NT2/D1 (cell line): ENCODE measurements around the gene HUNK.
"Not testable (repeated sequence)": the region's sequence is repeated elsewhere in the genome, so short reads cannot be mapped to it uniquely, and the experiment has no call there.

Source experiments
- DNase-seq: peaks from one replicate; pipeline ENCODE4 v3.0.0-alpha.2; 2011; ENCODE audit warnings: low read depth, low spot score
- H3K27me3 ChIP-seq: 2 replicates; pipeline ENCODE4 v1.6.0; 2011; ENCODE audit warnings: mild to moderate bottlenecking; ENCODE audit not compliant: insufficient read length, insufficient read depth
- H3K36me3 ChIP-seq: 2 replicates; pipeline ENCODE4 v1.6.1; 2011; ENCODE audit warnings: mild to moderate bottlenecking, low read length, mixed read lengths; ENCODE audit not compliant: insufficient read depth, insufficient read length
- H3K4me1 ChIP-seq: 2 replicates; pipeline ENCODE4 v1.5.1; 2011; ENCODE audit not compliant: insufficient read depth, insufficient read length
- H3K4me3 ChIP-seq: 2 replicates; pipeline ENCODE4 v1.5.1; 2011; ENCODE audit warnings: low read depth; ENCODE audit not compliant: insufficient read length
- H3K9ac ChIP-seq: 2 replicates; pipeline ENCODE4 v1.6.0; 2011; ENCODE audit warnings: low read depth; ENCODE audit not compliant: insufficient read length
- H3K9me3 ChIP-seq: 2 replicates; pipeline ENCODE4 v1.5.1; 2011; ENCODE audit warnings: mild to moderate bottlenecking, low read length; ENCODE audit not compliant: insufficient read depth
- SUZ12 ChIP-seq: IDR thresholded peaks from 2 replicates; pipeline ENCODE4 v1.6.1; 2011; ENCODE audit not compliant: insufficient read length, insufficient read depth; ENCODE audit errors: extremely low read depth
- YY1 ChIP-seq: IDR thresholded peaks from 2 replicates; pipeline ENCODE4 v1.6.1; 2011; ENCODE audit not compliant: insufficient read length, insufficient read depth
- ZNF274 ChIP-seq: IDR thresholded peaks from 2 replicates; pipeline ENCODE4 v1.6.1; 2011; ENCODE audit warnings: mild to moderate bottlenecking, low read depth, low read length

Gene HUNK

GRCh38 chr21:31946231-31946630 is 73.4 kb downstream of the HUNK start:
- no peaks in the 10 kb centered on the region for H3K27me3 ChIP-seq
- H3K36me3 ChIP-seq: peaks cover 63% of the 10 kb centered on the region
- TF ChIP-seq YY1 (no peak), ZNF274 (no peak), SUZ12 (no peak)
- H3K4me3 ChIP-seq: no peak overlapping the region
- H3K4me1 ChIP-seq: peaks cover 5% of the 10 kb centered on the region
- H3K9me3 ChIP-seq: no peaks in the 10 kb centered on the region
- no peak for DNase-seq
- no peak overlapping the region for H3K9ac ChIP-seq

GRCh38 chr21:31946876-31947550 is 74.2 kb downstream of the HUNK start:
- not testable (repeated sequence) for H3K4me1 ChIP-seq, H3K9ac ChIP-seq, DNase-seq, H3K9me3 ChIP-seq, H3K27me3 ChIP-seq, H3K4me3 ChIP-seq
- H3K36me3 ChIP-seq: peaks cover 67% of the 10 kb centered on the region

GRCh38 chr21:31948676-31949075 is 75.9 kb downstream of the HUNK start:
- Histone ChIP-seq H3K36me3 (peaks cover 60% of the 10 kb centered on the region), H3K9ac (no peak overlapping the region)

GRCh38 chr21:31952828-31953227 is 80.0 kb downstream of the HUNK start:
- H3K36me3 ChIP-seq: peaks cover 58% of the 10 kb centered on the region
- H3K9ac ChIP-seq: no peak overlapping the region
- H3K4me1 ChIP-seq: no peaks in the 10 kb centered on the region
- TF ChIP-seq SUZ12 (no peak), ZNF274 (no peak), YY1 (no peak)
- no peak overlapping the region for H3K4me3 ChIP-seq
- DNase-seq: no peak
- no peaks in the 10 kb centered on the region for H3K27me3 ChIP-seq
- H3K9me3 ChIP-seq: no peaks in the 10 kb centered on the region

More at GRCh38 chr21:31948676-31949075, 75.9 kb downstream of the HUNK start:
- TF ChIP-seq SUZ12 (no peak), YY1 (no peak), ZNF274 (no peak)
- peaks cover 5% of the 10 kb centered on the region for H3K4me1 ChIP-seq
- no peak overlapping the region for H3K4me3 ChIP-seq
- no peak for DNase-seq
- no peaks in the 10 kb centered on the region for H3K9me3 ChIP-seq
- H3K27me3 ChIP-seq: no peaks in the 10 kb centered on the region

- TF ChIP-seq YY1 (no peak), SUZ12 (no peak), ZNF274 (no peak)
- H3K4me1 ChIP-seq: no peaks in the 10 kb centered on the region
- H3K36me3 ChIP-seq: peaks cover 49% of the 10 kb centered on the region
- DNase-seq: no peak
- no peak overlapping the region for H3K9ac ChIP-seq
- no peak overlapping the region for H3K4me3 ChIP-seq
- peaks cover 15% of the 10 kb centered on the region for H3K9me3 ChIP-seq
- H3K27me3 ChIP-seq: no peaks in the 10 kb centered on the region
Measured at GRCh38 chr21:31957631-31958030, 84.8 kb downstream of the HUNK start.

GRCh38 chr21:31959881-31960280 is 87.1 kb downstream of the HUNK start:
- no peaks in the 10 kb centered on the region for H3K4me1 ChIP-seq
- H3K9me3 ChIP-seq: peaks cover 15% of the 10 kb centered on the region
- H3K27me3 ChIP-seq: no peaks in the 10 kb centered on the region
- no peak for TF ChIP-seq YY1
- TF ChIP-seq SUZ12: no peak
- no peak for TF ChIP-seq ZNF274
- DNase-seq: no peak
- H3K9ac ChIP-seq: no peak overlapping the region
- no peak overlapping the region for H3K4me3 ChIP-seq
- peaks cover 50% of the 10 kb centered on the region for H3K36me3 ChIP-seq

- no peak for TF ChIP-seq YY1
- no peak for TF ChIP-seq ZNF274
- no peak for TF ChIP-seq SUZ12
- peaks cover 46% of the 10 kb centered on the region for H3K36me3 ChIP-seq
- no peak overlapping the region for H3K9ac ChIP-seq
- H3K4me1 ChIP-seq: no peaks in the 10 kb centered on the region
- no peaks in the 10 kb centered on the region for H3K27me3 ChIP-seq
- no peak overlapping the region for H3K4me3 ChIP-seq
- no peak for DNase-seq
- H3K9me3 ChIP-seq: peaks cover 15% of the 10 kb centered on the region
Measured at GRCh38 chr21:31961027-31961426, 88.2 kb downstream of the HUNK start.

GRCh38 chr21:31961704-31962103 is 88.9 kb downstream of the HUNK start:
- Histone ChIP-seq H3K36me3 (peaks cover 40% of the 10 kb centered on the region), H3K4me3 (no peak overlapping the region), H3K9ac (no peak overlapping the region), H3K9me3 (peaks cover 15% of the 10 kb centered on the region), H3K4me1 (no peaks in the 10 kb centered on the region), H3K27me3 (no peaks in the 10 kb centered on the region)
- TF ChIP-seq YY1 (no peak), SUZ12 (no peak), ZNF274 (no peak)
- DNase-seq: no peak
